GM19397 (cell line): ENCODE data around the gene PCGF2.
"Not testable (repeated sequence)": the region's sequence is repeated elsewhere in the genome, so short reads cannot be mapped to it uniquely, and the experiment has no call there.

Experiments used
- ATAC-seq: cut with Tn5 transposase; IDR thresholded peaks from one replicate; pipeline ENCODE4 v1.9.1; 2021; ENCODE audit warnings: mild to moderate bottlenecking, moderate library complexity; ENCODE audit not compliant: unreplicated experiment

Gene PCGF2

DNA sequence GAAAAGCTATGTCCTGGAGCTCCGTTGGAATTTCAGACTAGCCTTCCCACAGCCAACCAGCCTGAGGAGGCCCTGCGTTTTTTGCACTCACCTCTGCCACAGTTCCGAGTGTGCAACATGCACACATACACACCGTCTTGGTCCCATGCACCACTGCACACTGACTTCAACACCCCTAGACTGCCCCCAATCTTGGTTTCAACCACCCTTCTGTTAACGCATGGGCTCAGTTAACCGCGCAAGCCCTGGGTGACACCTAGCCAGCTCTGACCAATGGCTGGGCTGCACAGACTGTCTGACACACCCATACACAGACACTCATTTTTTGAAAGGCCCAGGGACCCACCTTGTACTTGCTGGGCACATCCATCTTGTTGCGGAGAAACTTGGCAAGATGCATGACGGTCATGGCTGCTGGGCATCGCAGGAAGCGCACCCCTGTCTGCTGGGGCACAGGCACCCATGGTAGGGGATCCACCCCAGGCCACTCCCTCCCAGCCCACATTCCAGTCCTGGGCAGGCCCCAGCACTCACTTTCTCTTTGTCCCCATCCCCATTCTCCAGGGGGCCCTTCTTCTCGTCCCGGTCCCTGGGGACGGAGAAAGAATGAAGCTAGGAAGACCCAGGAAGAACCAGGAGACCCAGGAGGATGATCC lies 10.0 kb downstream of the PCGF2 start:
- ATAC-seq, result no peak

DNA sequence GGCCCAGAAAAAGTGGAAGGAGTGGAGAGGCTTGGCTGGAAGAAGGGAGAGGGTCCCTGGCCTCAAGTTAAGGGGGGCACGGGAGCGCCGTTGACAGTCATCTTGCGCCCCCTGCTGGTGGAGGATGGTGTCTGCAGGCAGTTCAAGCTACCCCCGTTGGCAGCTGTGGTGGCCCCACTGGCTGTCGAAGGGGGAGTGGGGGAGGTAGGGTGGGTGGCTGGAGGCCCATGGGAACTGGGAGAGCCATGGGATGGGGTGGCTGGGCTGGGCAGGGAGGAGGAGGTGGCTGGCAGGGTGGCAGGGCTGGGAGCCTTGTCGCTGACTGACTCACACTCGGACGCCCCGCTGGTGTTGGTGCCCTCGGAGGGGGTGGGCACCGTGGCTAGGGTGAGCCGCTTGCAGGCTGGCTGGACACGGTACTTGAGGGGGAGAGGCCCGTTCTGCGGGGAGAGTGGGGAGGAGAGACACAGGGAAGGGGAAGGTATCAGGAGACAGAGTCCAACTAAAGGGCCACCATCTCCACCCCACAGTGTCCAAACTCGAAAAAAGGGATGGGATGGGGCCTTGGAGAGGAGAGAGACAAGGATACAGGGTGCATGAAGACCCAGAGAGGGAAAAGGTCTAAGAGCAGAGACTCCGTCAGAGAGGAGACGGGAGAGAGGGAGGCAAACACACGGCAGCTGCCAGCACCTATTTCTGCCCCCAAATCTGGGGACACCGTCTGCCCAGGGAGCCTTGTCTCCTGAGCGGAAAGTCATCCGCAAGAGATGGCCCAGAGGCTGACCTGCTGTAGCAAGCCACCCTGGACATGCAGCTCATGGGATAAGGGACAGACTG lies 12.8 kb downstream of the PCGF2 start:
- no peak for ATAC-seq

DNA sequence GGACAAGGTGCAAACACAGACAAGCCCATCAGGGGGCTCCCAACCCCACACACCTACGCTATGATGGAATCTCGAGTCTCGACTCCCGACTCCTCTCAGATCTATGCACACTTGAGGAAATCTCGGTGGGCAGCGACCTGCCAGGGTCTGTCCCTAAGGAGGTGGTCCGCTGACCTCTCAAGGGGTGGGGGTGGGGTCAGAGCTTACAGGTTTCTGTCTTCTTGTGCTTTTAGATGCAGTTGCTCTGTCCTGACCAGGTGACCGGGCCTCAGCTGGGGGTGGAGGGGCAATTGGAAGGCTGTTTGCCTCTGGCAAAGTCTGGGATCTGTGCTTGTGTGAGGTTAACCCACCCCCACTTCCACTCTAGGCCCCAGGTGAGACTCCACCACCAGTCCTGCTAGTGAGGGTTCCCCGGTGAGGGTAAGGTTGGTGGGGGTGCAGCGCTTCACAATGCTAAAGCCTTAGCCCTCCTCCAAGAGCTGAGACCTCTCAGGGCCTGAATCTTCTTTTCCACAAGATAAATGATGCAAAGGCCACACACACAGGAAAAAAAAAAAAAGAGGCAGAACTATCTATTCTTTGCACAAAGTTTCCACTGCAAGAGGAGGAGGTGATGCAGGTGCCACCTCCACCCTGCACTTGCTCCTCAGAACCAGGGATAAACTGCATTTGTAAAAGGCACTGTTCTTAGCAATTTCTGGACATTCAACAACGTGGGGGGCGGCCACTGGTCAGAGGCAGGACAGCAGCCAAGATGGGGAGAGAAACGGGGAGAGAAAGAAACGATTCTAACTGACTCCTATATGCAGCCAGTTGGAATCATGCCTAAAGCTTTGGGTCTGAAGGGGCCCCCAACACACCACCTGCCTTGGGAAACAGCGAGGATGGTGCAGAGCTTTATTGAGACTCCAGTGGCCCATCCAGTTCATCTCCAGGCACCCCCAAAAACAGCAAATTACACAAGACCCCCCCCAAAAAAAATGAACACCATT lies 13.9 kb downstream of the PCGF2 start:
- ATAC-seq, result no peak

DNA sequence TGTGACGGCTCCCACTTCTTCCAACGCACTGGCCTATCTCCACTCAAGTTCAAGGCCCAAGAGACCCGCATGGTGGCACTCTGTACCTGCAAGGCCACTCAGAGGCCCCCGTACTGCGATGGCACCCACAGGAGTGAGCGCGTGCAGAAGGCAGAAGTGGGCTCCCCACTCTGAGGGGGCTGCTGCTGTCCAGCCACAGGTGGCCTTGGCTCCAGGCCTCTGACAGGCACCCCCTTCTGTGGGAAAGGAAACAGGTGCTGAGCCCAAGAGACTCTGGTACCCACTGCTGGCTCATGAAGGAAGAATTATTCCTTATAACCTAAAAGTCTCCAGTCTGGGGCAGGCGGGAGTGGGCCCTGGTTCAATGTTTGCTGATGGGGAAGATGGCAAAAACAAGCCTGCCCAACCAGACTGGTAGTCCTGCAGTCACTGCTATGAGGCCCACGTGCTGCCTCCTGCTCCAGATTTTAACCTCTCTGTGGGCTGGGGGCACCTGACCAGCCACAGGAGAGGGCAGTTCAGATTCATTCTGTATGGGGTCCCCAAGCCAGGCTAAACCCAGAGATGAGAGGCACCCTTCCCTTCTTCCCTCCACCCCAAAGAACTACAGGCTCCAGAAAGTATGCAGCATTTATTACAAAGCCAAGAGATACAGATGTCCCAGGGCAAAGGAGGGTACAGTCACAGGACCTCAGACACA lies 14.7 kb downstream of the PCGF2 start:
- ATAC-seq, result no peak

DNA sequence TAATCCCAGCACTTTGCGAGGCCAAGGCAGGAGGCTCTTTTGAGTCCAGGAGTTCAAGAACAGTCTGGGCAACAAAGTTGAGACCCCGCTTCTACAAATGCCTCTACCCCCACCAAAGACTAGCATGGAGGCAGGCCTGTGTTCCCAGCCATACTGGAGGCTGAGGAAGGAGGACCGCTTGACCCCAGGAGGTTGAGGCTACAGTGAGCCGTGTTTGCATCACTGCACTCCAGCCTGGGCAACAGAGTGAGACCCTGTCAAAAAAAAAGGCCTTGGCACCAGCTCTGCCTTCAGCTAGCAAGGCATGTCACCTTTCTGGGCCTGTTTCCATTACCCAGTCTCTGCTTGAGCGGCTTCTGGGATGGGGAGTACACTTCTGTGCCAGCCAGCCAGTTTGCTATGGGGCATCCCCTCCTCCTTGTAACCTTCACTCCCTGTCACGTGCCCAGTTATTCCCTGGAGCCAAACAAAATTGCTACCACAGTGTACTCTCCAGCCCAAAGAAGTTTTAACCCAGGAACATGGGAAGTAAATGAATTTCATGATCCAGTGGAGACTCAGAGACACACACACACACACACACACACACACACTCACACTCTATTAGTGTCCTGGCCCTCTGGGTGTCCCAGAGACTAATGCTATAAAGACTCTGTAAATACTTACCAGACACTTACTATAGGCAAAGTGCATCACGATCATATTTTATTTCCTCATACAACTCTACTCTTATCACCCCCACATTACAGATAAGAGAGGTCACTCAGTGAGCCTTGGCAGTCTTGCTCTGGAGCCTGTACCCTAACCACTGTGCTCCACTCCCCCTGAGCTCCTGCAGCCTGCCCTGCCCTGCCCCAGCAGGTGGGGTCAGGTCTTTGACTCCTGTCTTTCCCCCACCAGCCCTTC lies 15.5 kb downstream of the PCGF2 start:
- no peak for ATAC-seq

DNA sequence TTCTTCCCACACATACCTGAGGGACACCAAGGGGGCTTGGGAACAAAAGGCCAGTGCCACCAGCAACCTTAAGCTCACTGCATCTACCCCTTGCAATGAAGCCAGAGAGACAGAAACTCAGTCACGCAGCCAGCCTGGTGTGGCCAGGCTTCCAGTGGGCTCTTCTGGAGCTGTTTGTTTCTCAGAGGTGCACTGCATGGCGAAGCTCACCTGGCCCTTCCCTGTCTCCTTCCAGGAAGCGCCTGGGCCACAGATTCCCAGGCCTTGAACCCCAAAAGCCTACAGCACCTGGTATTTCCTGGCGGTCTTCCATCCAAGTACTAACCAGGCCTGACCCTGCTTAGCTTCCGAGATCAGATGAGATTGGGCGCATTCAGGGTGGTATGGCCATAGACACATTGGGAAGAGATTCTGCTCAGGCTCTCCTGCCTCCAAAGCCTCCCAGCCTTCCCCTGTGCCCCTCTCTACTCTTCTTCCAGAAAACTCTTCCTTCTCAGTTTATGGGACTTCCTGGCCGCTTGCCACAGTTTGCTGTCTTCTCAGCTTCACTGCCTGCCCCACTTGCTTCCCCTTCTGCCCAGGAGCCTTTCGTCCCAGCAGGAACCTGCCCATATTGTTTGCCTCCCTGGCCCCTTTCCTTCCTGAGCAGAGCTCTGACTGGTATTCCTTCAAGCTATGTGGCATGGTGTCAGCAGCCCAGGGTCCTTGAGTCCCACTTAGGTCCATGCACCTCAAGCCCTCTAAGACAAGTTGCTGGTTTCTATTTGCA lies 16.4 kb downstream of the PCGF2 start:
- ATAC-seq, result no peak

DNA sequence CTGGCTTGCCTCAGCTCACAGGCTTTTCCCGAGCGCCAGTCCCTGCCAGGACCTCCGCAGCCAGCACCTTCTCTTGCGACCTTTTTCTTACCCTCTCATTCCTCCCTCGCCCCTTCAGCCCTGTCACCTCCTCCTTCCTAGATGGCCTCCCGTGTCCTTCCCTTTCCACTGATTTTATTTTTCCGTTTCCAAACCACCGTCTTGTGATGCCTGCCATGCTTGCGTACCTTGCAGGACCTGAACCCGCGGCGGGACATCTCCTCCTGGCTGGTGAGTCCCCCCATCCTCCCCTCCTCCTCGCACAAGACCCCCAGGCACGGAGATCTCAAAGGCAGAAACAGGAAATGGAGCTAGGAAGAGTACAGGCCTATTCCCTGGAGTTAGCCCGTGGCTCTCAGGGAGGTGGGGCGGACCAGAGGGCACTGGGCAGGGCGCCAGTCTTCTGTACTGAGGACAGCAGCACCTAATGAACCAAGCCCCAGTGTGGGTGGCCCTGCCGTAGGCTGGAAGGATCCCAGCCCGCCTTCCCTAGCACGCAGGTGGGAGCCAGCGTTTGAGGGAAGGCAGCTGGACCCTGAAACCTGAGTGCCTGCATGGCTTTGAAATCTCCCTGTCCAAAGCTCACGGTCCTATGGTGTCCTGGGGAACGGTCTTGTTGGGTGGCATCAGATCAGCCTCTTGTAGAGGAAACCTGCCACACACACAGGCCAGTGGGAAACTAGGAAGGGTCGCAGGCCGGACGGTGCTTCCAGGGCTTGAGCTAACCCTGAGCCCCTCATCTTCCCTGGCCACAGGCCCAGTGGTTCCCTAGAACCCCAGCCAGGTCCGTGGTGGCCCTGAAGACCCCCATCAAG lies 17.4 kb downstream of the PCGF2 start:
- ATAC-seq, result no peak

DNA sequence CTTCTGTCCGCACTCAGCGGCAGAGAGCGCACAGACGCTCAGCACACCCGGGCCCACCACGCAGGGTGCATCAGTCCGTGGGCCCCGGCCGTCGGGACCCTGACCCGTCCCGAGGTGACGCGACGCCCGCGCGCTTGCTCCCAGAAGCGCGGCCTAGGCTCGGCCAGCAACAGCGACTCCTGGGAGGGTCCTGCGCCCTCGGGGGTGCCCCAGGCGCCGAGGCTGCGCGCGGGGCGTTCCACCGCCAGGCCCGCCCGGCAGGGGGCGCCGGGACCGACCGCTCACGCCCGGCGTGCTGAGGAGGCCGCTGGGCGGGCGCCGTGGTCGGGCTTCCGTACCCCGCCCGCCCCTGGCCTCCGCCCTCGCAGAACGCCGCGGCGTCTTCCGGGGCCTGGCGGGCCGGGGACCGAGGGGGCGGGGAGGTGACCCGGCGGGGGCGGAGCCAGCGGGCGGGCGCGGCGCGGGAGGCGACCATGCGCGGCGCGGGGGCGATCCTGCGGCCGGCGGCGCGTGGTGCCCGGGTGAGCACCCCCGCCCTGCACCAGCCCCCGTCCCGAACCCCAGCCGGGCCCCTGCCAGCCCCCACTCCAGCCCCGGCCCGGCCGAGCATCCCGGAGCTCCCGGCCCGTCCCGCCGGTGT lies 18.1 kb downstream of the PCGF2 start, which contains the start of gene CISD3:
Gene CISD3, plus strand, starts transcription at position 456 of the 640 bp plus-strand sequence. Its CDS starts 18 bp downstream, at position 474.
- peak; percentile 84 for ATAC-seq

DNA sequence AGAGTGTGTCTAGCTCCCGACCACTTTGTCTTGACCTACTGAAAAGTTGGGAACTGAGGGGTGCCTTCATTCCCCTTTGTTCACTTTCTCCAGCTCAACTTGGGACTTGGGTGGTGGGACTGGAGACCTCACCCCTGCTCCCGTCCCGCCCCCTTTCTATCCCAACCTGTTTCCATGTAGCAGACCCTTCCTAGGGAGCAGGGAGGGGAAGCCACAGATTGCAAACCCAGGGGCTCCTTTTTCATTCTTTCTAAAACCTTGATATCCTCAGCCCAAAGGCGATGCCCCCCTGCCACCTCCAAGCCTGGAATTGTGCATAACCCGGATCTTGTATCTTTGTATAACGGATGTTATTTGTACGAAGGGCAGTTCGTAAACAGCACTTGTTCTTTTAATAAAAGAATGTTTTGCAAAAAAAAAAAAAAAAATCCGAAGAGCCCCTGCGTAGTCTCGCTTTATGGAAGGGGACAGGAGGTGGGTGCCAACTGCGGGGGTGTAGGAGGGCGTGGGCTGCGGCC lies 18.7 kb downstream of the PCGF2 start:
- no peak for ATAC-seq

DNA sequence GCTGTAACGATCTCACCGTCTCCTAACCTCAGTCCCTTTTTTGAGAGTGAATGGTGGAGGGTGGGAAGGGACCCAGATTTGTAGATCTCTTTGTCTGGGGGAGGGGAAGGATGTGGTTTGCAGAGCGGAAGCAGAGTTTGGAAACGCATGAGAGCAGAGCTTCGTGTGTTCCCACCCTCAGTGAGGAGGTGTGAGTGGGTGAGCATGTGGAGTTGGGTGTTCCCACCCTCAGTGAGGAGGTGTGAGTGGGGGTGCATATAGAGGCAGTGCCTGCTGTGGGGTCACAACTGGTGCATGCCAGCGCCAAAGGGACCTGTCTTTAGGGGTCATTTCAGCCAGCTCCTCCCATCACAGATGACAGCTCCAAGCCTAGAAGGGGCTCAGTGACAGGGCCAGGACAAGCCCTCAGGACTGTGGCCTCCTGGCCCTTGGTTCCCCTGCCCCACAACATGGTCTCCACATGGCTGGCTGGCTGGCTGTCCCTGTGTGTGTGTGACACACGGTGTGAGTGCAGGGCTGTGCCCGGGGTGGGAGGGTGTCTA lies 19.8 kb downstream of the PCGF2 start:
- ATAC-seq, result no peak

DNA sequence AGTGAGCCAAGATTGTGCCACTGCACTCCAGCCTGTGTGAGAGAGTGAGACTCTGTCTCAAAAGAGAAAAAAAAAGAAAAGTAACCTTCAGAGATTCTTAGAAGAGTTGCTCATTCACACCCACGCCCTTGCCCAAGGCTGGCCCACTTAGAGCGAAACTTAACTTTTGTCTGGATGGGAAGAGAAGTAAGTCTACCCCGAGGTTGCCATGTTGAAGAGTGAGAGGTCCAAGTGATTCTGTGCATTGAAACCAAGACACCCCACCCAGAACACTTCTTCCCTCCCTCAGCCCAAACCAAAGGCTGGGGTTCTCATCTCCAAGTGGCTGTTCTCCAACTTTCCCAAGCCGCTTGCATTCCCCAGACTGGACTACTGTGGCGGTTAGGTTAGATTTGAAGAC lies 20.4 kb downstream of the PCGF2 start:
- ATAC-seq, result no peak

DNA sequence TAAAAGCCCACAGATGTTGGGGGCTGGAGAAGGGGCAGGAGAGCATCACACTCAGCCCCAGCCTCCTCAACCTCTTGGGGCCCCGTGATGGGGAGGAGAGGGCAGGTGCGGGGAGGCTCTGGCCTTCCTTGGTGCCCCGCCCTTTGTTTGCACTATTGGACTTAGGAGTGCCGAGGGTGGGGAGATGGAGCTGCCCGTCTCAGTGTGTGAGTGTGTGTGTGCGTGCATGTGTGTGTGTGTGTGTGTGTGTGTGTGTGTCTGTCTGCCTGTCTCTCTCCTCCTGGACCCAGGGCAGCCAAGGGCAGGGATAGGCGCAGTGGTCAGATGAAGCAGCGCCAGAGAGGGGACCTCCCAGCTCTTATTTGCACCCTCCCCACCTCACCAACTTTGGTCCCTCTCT lies 22.0 kb downstream of the PCGF2 start:
- not testable (repeated sequence) for ATAC-seq

DNA sequence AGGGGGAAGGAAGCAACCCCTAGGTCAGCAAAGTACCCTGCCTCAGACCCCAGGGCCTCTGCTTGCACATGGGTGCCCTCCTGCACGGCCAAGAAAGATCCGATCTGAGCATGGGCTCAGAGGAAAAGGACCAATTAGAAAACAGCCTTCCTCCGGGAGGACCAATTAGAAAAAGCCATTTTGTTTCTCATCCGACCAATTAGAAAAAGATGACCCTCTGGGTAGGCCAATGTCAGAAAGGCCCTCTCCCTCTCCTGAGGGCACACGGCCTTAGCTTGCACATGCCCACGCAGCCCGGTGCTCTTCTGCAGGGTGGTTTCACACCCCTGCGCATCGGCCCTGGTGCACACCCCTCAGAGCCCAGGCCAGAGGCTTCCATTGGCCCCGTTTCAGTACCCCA lies 23.1 kb downstream of the PCGF2 start:
- ATAC-seq, result no peak

DNA sequence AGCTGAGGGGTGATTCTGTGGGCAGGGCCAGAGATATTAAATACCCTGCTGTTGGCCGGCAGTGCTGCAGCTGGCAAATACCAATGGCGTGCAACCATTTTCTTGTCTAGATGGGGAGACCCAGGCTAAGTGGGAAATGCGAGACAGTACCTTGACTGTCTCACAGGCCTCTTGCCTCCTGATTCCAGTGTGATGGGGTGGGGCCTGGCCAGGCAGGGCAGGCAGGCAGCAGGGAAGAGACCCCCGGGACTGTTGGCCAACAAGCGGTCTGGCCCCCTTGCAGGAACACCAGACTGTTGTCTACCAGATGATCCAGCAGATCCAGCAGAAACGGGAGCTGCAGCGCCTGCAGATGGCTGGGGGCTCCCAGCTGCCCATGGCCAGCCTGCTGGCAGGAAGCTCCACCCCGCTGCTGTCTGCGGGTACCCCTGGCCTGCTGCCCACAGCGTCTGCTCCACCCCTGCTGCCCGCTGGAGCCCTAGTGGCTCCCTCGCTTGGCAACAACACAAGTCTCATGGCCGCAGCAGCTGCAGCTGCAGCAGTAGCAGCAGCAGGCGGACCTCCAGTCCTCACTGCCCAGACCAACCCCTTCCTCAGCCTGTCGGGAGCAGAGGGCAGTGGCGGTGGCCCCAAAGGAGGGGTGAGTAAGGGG lies 23.7 kb downstream of the PCGF2 start:
- no peak for ATAC-seq

DNA sequence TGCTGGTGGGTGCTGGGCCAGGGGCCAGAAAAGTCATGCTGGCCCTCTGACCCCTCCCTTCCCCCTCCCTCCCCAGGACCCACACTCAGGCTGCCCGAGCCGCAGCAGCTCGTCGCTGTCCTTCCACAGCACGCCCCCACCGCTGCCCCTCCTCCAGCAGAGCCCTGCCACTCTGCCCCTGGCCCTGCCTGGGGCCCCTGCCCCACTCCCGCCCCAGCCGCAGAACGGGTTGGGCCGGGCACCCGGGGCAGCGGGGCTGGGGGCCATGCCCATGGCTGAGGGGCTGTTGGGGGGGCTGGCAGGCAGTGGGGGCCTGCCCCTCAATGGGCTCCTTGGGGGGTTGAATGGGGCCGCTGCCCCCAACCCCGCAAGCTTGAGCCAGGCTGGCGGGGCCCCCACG lies 26.3 kb downstream of the PCGF2 start:
- no peak for ATAC-seq

DNA sequence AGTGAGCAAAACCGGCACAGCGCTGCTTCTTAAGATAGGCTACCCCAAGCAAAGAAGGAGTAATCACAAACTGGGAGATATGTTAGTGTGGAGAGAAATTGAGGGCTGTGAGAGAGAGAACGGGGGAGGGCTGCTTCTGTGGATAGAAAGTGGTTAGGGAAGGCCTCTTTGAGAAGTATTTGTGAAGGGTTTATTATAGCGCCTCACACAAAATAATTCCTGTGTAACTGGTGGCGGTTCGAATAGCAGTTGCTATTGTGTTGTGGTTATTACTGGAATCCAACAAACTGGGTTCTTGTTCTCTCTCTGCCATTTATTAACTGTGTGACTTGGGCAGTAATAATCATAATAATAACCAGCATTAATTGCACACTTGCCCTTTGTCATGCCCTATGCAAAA lies 27.2 kb downstream of the PCGF2 start:
- no peak for ATAC-seq
